ENCODE measurements around the gene PPIA.
"Not testable (repeated sequence)": the region's sequence is repeated elsewhere in the genome, so short reads cannot be mapped to it uniquely, and the experiment has no call there.

Gene PPIA

DNA sequence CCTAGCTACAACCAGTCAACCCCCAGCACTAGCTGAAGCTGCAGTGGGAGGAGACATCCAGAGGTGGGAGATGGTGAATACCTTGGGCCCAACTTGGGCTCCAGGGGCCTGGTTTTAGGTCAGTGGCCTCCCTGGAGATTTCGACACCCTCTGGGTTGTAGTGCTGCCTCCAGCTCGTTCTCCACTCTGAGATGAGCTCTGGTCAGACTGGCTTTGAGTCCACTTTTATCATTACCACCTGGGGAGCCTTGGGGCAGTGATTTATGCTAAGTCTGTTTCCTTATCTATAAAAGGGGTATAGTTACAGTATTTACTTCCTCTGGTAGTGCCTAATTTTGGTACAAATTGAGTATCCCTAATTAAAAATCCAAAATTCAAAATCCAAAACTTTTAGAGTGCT, 22.8 kb downstream of the PPIA start:
- no peak for DNase-seq (ENCODE audit: extremely low read depth in 1 of 2, low read depth in 1 of 2)

- no peak for DNase-seq (ENCODE audit: extremely low read depth in 1 of 2, low read depth in 1 of 2)
Observed at GRCh38 chr7:44823255-44823781, 26.8 kb downstream of the PPIA start.

GRCh38 chr7:44824894-44825526, 28.5 kb downstream of the PPIA start:
- no peak for DNase-seq (ENCODE audit: extremely low read depth in 1 of 2, low read depth in 1 of 2)

DNA sequence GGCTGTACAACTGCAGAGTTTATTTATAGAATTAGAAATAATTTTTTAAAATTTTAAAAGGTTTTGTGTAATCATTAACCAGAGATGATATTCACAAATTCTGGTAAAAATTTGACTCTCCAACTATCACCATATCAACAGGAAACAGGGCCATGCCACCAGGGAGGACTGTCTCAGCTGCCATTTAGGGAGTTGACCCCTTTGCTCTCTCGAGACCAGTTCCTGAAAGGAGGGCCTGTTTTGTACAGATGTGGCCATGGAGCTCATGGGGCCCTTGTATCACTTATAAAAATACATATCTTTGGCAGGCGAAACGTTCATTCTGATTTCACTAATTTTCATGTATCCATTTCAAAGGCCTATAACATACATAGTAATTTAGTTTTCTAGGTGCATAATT, 31.1 kb downstream of the PPIA start:
- no peak for DNase-seq (ENCODE audit: extremely low read depth in 1 of 2, low read depth in 1 of 2)

DNA sequence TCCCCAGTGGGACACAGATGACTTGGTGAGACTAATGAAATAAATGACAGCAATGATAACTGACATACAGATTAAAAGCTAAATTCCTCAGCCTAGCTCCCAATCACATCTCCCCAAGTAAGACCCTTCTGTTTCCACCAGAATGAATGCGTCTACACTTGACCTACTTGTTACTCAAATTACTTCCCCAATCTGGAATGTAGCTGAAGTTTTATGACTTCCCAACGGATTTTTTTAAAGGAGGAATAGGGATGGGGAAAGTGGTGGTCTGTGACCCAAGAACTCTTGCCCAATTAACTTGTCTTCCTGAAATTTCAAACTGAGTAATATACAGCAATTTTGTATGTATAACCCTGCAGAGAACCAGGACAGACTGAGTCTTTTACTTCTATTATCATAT, 42.3 kb downstream of the PPIA start:
- DNase-seq (ENCODE audit: extremely low read depth in 1 of 2, low read depth in 1 of 2) = no peak

DNA sequence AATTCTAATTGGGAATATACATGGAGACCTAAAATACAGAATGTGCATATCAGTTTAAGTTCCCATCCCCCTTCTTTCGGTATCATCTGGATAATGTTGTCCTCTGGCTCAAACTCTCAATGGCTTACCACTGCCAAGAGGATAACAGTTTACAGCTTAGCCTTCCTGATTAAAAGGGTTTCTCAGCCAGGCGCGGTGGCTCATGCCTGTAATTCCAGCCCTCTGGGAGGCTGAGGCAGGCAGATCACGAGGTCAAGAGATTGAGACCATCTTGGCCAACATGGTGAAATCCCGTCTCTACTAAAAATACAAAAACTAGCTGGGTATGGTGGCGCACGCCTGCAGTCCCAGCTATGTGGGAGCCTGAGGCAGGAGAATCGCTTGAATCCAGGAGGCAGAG, 46.2 kb downstream of the PPIA start:
- DNase-seq (ENCODE audit: extremely low read depth in 1 of 2, low read depth in 1 of 2) = not testable (repeated sequence)

- not testable (repeated sequence) for DNase-seq (ENCODE audit: extremely low read depth in 1 of 2, low read depth in 1 of 2)
Observed at GRCh38 chr7:44843440-44843839, 47.0 kb downstream of the PPIA start.

GRCh38 chr7:44845451-44845850, 49.0 kb downstream of the PPIA start:
- no peak for DNase-seq (ENCODE audit: extremely low read depth in 1 of 2, low read depth in 1 of 2)

- DNase-seq (ENCODE audit: extremely low read depth in 1 of 2, low read depth in 1 of 2) = not testable (repeated sequence)
Observed at GRCh38 chr7:44846390-44846789, 49.9 kb downstream of the PPIA start.

DNA sequence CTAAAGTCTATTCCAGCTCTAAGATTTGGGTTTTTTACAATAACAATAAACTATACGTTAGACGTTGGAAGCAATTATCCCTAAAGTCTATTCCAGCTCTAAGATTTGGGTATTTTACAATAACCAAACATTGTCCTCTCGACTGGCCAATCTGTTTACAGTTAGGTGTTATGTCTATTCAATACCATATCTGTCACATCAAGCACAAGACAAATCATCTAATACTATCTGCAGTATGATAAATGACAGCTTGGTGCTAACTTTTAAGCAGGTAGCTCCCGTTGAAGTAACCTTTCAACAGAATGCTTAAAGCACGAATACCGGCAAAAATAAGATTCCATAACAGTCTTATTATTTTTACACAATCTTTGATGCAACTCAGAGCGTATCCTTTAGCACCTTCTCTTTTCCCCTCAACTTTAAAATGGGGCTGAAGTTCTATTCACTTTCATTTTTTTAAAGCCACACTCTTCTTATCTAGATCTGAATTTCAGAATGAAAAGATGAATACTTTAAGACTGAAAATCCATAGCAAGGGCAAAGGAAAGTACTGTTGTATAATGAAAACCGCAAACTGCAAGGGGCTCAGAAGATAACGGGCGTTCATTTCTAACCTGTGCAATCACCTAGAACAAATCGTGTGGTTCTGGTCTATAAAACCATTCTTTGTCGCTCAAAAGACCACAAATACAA, 50.5 kb downstream of the PPIA start:
- no peak for DNase-seq (ENCODE audit: extremely low read depth in 1 of 2, low read depth in 1 of 2)

DNA sequence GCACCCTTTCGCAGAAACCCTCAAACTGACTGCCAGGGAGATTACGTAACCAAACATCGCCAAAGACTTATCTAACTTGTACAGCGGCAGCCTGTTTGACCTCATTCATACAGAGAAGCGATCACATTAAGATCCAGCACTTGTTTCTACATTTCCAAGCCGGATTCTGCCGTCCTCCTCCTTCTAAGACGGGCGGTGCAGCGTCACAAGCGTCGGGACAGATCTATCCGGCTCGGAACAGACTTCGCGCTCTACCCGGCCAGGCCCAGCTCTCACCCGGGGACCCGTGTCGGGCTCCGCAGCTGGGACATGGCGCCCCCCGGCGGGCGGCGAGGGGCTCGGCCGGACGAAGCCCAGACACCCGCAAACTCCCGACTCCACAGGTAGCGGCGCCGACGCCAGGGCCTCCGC, 51.0 kb downstream of the PPIA start:
- peak; percentile 65 to 67 for DNase-seq (ENCODE audit: extremely low read depth in 1 of 2, low read depth in 1 of 2)

- DNase-seq (ENCODE audit: extremely low read depth in 1 of 2, low read depth in 1 of 2) = peak; percentile 99 to 100
Observed at GRCh38 chr7:44847920-44848634, 51.6 kb downstream of the PPIA start, which contains the start of gene H2AZ2. Gene H2AZ2, minus strand, starts transcription at chr7:44848087. Its CDS starts 116 bp downstream, at chr7:44847971.

- no peak for DNase-seq (ENCODE audit: extremely low read depth in 1 of 2, low read depth in 1 of 2)
Observed at GRCh38 chr7:44849259-44849884, 52.9 kb downstream of the PPIA start.

DNA sequence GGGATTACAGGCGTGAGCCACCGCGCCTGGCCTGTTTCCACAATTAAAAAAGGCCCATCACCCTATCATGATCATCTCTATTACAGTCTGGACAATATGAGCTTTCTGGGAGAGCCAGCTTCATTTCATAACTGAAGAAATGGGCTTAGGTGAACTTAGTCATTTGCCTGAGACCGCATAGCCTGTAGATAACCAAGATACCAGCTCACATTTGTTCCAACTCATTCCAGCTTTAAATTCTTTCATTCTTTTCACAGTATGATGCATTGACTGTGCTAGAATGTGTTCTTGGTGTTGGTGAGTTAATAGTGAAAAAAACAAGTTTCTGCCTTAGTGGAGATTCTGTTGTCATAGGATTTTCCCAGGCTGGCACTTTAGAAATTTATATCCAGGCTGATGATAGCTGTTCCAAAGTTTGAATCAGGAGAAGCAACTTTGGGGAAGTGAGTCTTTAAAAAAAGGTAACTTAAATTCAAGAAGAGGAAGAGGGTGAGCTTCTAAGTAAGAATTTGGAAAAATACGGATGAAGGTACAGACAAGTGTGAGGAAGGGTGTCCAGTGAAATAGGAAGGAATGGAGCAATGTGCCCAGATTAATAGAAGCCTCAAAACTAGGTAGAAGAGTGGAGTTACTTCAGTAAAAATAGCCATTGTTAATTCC, 53.5 kb downstream of the PPIA start:
- DNase-seq (ENCODE audit: extremely low read depth in 1 of 2, low read depth in 1 of 2) = no peak

DNA sequence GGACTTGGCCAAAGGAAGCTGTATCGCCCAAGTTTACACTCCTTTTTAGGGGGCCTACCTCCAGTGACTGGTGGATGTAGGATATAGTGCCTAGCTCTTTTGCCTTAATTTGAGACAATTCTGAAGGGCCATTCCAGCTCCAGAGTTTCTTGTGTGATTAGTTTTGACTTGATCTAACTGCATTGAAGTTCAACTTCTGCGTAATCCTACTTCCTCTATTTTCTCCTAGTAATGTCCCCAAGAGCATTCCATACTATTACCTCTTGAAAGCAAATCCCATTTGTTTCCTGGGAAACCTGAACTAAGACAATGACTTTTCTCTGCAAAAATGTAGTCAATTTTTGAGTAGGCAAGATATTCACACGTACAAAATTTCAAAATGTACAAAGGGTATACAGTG, 56.1 kb downstream of the PPIA start:
- DNase-seq (ENCODE audit: extremely low read depth in 1 of 2, low read depth in 1 of 2) = no peak

Measured in stimulated activated CD8-positive, alpha-beta memory T cell treated with anti-CD3 and anti-CD28 coated beads, Interleukin-7, amount 100 ng/mL, for 48 hours (primary cell).